D721Med (cell line): ENCODE measurements around the gene ANKRD13C.

ENCODE experiments used
- DNase-seq: peaks from one replicate; pipeline ENCODE4 v3.0.0; 2011; ENCODE audit warnings: low spot score; ENCODE audit not compliant: insufficient read length
- FAIRE-seq: peaks from 2 replicates; lab custom pipeline; 2011; peaks lifted over from hg19 to GRCh38; lab: Jason Lieb, UNC
- TF ChIP-seq, protein P1 (sequence below): IDR thresholded peaks from 2 replicates; pipeline ENCODE4 v1.5.1; 2012; ENCODE audit warnings: mild to moderate bottlenecking, control low read depth; ENCODE audit not compliant: insufficient read depth; ENCODE audit errors: missing control alignments

Gene ANKRD13C

GRCh38 chr1:70220015-70220414 lies 134.5 kb downstream of the ANKRD13C start:
- TF ChIP-seq, protein P1, sequence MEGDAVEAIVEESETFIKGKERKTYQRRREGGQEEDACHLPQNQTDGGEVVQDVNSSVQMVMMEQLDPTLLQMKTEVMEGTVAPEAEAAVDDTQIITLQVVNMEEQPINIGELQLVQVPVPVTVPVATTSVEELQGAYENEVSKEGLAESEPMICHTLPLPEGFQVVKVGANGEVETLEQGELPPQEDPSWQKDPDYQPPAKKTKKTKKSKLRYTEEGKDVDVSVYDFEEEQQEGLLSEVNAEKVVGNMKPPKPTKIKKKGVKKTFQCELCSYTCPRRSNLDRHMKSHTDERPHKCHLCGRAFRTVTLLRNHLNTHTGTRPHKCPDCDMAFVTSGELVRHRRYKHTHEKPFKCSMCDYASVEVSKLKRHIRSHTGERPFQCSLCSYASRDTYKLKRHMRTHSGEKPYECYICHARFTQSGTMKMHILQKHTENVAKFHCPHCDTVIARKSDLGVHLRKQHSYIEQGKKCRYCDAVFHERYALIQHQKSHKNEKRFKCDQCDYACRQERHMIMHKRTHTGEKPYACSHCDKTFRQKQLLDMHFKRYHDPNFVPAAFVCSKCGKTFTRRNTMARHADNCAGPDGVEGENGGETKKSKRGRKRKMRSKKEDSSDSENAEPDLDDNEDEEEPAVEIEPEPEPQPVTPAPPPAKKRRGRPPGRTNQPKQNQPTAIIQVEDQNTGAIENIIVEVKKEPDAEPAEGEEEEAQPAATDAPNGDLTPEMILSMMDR: no peak
- FAIRE-seq: no peak
- DNase-seq: no peak

GRCh38 chr1:70211541-70211940 lies 143.0 kb downstream of the ANKRD13C start:
- FAIRE-seq: no peak
- TF ChIP-seq, protein P1: no peak
- DNase-seq: no peak

DNA sequence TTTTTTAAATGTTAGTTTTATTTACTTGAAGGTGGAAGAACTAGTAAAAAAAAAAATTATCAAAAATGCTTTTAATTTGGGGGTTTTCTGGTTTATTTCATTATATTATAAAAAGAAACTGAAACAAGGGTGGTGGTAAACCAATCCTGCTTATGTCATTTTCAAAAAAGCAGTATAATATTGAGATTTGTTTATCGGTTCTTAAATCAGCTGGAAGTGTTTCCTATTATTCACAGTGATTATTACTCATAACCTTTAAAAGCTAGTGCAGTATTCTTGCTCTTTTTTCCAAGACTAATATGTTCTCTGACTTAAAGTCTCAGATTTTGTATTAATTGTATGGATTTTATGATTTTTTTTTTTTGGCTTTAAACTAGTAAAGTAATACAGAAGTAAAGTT lies 143.7 kb downstream of the ANKRD13C start:
- DNase-seq (no peak), FAIRE-seq (no peak)
- TF ChIP-seq, protein P1: no peak
